GM23248 (cell line): ENCODE measurements around the gene KRT13. TPM values are rescaled to one million over a fixed set of nuclear protein-coding genes. Genes with fewer than 3 reads are reported as not detected.

Experiments used
- DNase-seq: peaks from one replicate; pipeline ENCODE4 v3.0.0-alpha.2; 2015
- H2AFZ ChIP-seq: fragments of 200-600 bp; sonication (generic); 2 replicates; pipeline ENCODE4 v1.6.1; 2016; ENCODE audit warnings: antibody characterized with exemption
- H3F3A ChIP-seq: fragments of 200-600 bp; sonication (generic); 2 replicates; pipeline ENCODE4 v1.6.1; 2016; ENCODE audit warnings: mild to moderate bottlenecking, antibody characterized with exemption, mixed run types; ENCODE audit not compliant: insufficient read depth
- H3K27ac ChIP-seq: fragments of 200-600 bp; sonication (generic); 2 replicates; pipeline ENCODE4 v1.5.1; 2016; ENCODE audit warnings: mild to moderate bottlenecking
- H3K27me3 ChIP-seq: fragments of 200-600 bp; sonication (generic); replicated peaks from 2 replicates; pipeline ENCODE4 v1.6.1; 2016; ENCODE audit warnings: mild to moderate bottlenecking; ENCODE audit not compliant: insufficient read depth
- H3K36me3 ChIP-seq: fragments of 200-600 bp; sonication (generic); 2 replicates; pipeline ENCODE4 v1.6.1; 2016; ENCODE audit warnings: low read depth, mild to moderate bottlenecking
- H3K4me1 ChIP-seq: fragments of 200-600 bp; sonication (generic); 2 replicates; pipeline ENCODE4 v1.6.1; 2016; ENCODE audit warnings: mild to moderate bottlenecking; ENCODE audit not compliant: insufficient read depth
- H3K4me2 ChIP-seq: fragments of 200-600 bp; sonication (generic); one replicate; pipeline ENCODE4 v1.6.1; 2016; ENCODE audit warnings: mild to moderate bottlenecking; ENCODE audit not compliant: unreplicated experiment
- H3K4me3 ChIP-seq: fragments of 200-600 bp; sonication (generic); 2 replicates; pipeline ENCODE4 v1.5.1; 2016; ENCODE audit warnings: mild to moderate bottlenecking
- H3K79me2 ChIP-seq: fragments of 200-600 bp; sonication (generic); 2 replicates; pipeline ENCODE4 v1.6.1; 2016; ENCODE audit warnings: mild to moderate bottlenecking; ENCODE audit not compliant: insufficient read depth
- H3K9ac ChIP-seq: fragments of 200-600 bp; sonication (generic); 2 replicates; pipeline ENCODE4 v1.6.1; 2016; ENCODE audit warnings: mild to moderate bottlenecking
- H3K9me2 ChIP-seq: fragments of 200-600 bp; sonication (generic); 2 replicates; pipeline ENCODE4 v1.6.1; 2016; ENCODE audit warnings: mixed run types, mild to moderate bottlenecking, moderate library complexity; ENCODE audit not compliant: insufficient read depth
- H3K9me3 ChIP-seq: fragments of 200-600 bp; sonication (generic); one replicate; pipeline ENCODE4 v1.6.1; 2017; ENCODE audit warnings: low read depth
- H4K20me1 ChIP-seq: fragments of 200-600 bp; sonication (generic); 2 replicates; pipeline ENCODE4 v1.6.0; 2016; ENCODE audit not compliant: insufficient read depth
- EZH2 ChIP-seq: fragments of 200-600 bp; sonication (generic); IDR thresholded peaks from 2 replicates; pipeline ENCODE4 v1.6.1; 2018; ENCODE audit warnings: antibody characterized with exemption, mild to moderate bottlenecking; ENCODE audit not compliant: insufficient read depth, poor library complexity, severe bottlenecking
- EZH2phosphoT487 ChIP-seq: fragments of 200-600 bp; sonication (generic); IDR thresholded peaks from 2 replicates; pipeline ENCODE4 v1.6.1; 2018; ENCODE audit warnings: antibody characterized with exemption, moderate library complexity, mild to moderate bottlenecking, low read depth; ENCODE audit not compliant: insufficient read depth
- WGBS, 2 experiments: methylation state at CpG; one replicate each; pipeline ENCODE4 v1.1.6; 2015 to 2017; ENCODE audit warnings: low lambda C conversion rate in 2 of 2, low coverage in 1 of 2; ENCODE audit errors: missing lambda C conversion rate in 2 of 2; 5-methylcytosine and 5-hydroxymethylcytosine counted together
- in situ Hi-C: fragments of 300-500 bp; cut with MboI; formaldehyde crosslinking; loops from 2 replicates; pipeline ENCODE4 v1.15.0; 2020
- polyA plus RNA-seq: library from polyadenylated mRNA; unstranded; fragments of >200 nt; fragmentation: Nextera tagmentation; extraction: Ambion mirVana; gene quantifications from 2 replicates; pipeline ENCODE4 v1.2.1, GENCODE V29; 2016
- total RNA-seq: library from RNA; depleted of rRNA; stranded (reverse); fragments of >200 nt; shearing (Covaris generic); gene quantifications from 2 replicates; pipeline ENCODE4 v1.2.3, GENCODE V29; 2014

The KRT13 gene
- total and polyA plus RNA-seq, 2 experiments from 2014 or later: not detected

DNA sequence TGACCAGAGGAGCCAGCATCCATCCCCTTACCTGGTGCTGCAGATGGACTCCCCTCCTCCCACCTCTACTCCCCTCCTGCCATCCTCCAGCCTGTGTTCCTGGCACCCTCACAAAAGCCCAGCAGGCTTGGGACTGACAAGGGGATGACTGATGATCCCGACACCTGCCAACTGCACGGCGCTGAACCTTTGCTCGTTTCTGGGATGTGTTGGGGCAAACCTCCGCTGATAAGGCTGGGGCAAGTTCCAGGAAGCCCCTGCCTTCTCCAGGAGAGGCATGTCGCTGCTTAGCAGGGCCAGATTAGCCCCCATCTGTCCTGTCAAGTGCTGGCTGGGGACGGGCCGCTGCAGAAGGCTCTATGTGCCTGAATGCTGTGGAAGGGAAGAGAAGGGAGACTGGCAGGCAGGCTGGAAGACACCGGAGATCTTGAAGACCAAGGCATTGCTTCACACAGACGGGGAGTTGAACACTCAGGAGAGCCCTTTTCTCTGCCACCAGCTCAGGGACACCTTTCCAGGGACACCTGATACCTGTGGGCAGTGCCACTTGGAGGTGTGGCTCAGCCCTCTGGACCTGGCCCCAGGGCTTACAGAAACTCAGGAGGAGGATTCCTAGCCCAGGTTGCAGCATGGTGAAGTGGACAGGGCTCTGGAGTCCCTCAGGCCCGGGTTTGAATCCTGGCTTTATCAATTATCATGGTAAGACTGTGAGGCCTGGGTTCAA, 14.3 kb upstream of the KRT13 start:
- H3K9me3 ChIP-seq: no peaks in the 10 kb centered on the region
- no peaks in the 10 kb centered on the region for H3K79me2 ChIP-seq
- no peak for DNase-seq
- in situ Hi-C loops: no loop called here
- no peaks in the 10 kb centered on the region for H3K9me2 ChIP-seq
- TF ChIP-seq EZH2phosphoT487 (no peak), EZH2 (no peak)
- no peak overlapping the region for H3K9ac ChIP-seq
- no peaks in the 10 kb centered on the region for H3K27me3 ChIP-seq
- H3K4me3 ChIP-seq: no peak overlapping the region
- no peak overlapping the region for H3K27ac ChIP-seq
- 0 out of 2 replicates have a peak, but pooled peaks cover 6% of the 10 kb centered on the region for H3F3A ChIP-seq
- no peaks in the 10 kb centered on the region for H4K20me1 ChIP-seq
- no peaks in the 10 kb centered on the region for H3K36me3 ChIP-seq
- WGBS, 2 experiments: 56 to 67% methylated on average over 10 to 11 of the region's 11 CpGs
- peaks cover 17% of the 10 kb centered on the region for H3K4me1 ChIP-seq
- no peak overlapping the region for H3K4me2 ChIP-seq
- H2AFZ ChIP-seq: no peak overlapping the region

GRCh38 chr17:41518789-41519449, 13.5 kb upstream of the KRT13 start, which contains the start of gene KRT15:
TSS of gene KRT15 (minus strand) at chr17:41518890. CDS start at chr17:41518827, 63 bp downstream.
- in situ Hi-C loops: no loop called here
- H3F3A ChIP-seq: 0 out of 2 replicates have a peak, but pooled peaks cover 6% of the 10 kb centered on the region
- no peak for TF ChIP-seq EZH2phosphoT487
- H3K4me1 ChIP-seq: peaks cover 17% of the 10 kb centered on the region
- H3K27me3 ChIP-seq: no peaks in the 10 kb centered on the region
- no peaks in the 10 kb centered on the region for H3K36me3 ChIP-seq
- H4K20me1 ChIP-seq: no peaks in the 10 kb centered on the region
- DNase-seq: peak; percentile 34
- no peaks in the 10 kb centered on the region for H3K9me2 ChIP-seq
- no peak within 1 kb of the TSS for H3K27ac ChIP-seq
- no peaks in the 10 kb centered on the region for H3K79me2 ChIP-seq
- H3K9ac ChIP-seq: no peak within 1 kb of the TSS
- no peaks in the 10 kb centered on the region for H3K9me3 ChIP-seq
- H3K4me2 ChIP-seq: no peak within 1 kb of the TSS
- WGBS, 2 experiments: 75 to 76% methylated on average over 7 to 8 of the region's 8 CpGs
- H2AFZ ChIP-seq: no peak within 1 kb of the TSS
- no peak within 1 kb of the TSS for H3K4me3 ChIP-seq

DNA sequence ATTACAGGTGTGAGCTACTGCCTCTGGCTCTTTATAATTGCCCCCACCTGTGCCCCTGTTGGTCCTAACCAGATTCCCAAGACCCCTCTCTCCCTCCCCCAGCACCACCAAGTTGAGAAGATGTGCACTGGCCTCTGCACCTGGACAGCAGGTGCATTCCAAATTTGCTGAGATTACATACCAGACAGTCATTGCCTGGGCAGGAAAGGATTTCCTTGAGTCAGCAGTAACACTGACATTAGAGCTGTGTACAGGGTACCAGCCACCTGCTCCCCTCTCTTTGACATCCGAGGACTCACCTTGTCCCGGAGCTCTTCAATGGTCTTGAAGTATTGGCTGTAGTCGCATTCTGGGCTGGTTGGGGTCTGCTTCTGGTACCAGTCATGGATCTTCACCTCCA, 12.6 kb upstream of the KRT13 start:
- Histone ChIP-seq H3K4me3 (no peak overlapping the region), H3K9me2 (no peaks in the 10 kb centered on the region), H3F3A (0 out of 2 replicates have a peak, but pooled peaks cover 3% of the 10 kb centered on the region), H4K20me1 (no peaks in the 10 kb centered on the region), H3K4me1 (peaks cover 17% of the 10 kb centered on the region), H3K36me3 (no peaks in the 10 kb centered on the region), H3K4me2 (no peak overlapping the region), H3K79me2 (no peaks in the 10 kb centered on the region), H3K9me3 (no peaks in the 10 kb centered on the region), H3K27ac (no peak overlapping the region), H2AFZ (no peak overlapping the region), H3K27me3 (no peaks in the 10 kb centered on the region), H3K9ac (no peak overlapping the region)
- 97 to 98% methylated on average over 3 of the region's 3 CpGs for WGBS, 2 experiments
- in situ Hi-C loops: no loop called here
- DNase-seq: no peak
- TF ChIP-seq EZH2phosphoT487 (no peak), EZH2 (no peak)

GRCh38 chr17:41516830-41517283, 11.4 kb upstream of the KRT13 start:
- H4K20me1 ChIP-seq: no peaks in the 10 kb centered on the region
- no peak overlapping the region for H3K27ac ChIP-seq
- WGBS, 2 experiments: 90 to 91% methylated on average over 14 of the region's 14 CpGs
- in situ Hi-C loops: no loop called here
- no peak overlapping the region for H3K4me2 ChIP-seq
- H3K9me3 ChIP-seq: no peaks in the 10 kb centered on the region
- no peaks in the 10 kb centered on the region for H3K79me2 ChIP-seq
- peaks cover 9% of the 10 kb centered on the region for H3K4me1 ChIP-seq
- no peaks in the 10 kb centered on the region for H3K36me3 ChIP-seq
- no peak overlapping the region for H3K9ac ChIP-seq
- H3K9me2 ChIP-seq: no peaks in the 10 kb centered on the region
- H3K27me3 ChIP-seq: no peaks in the 10 kb centered on the region
- no peak for DNase-seq
- H3K4me3 ChIP-seq: no peak overlapping the region
- TF ChIP-seq EZH2phosphoT487 (no peak), EZH2 (no peak)
- no peaks in the 10 kb centered on the region for H3F3A ChIP-seq
- no peak overlapping the region for H2AFZ ChIP-seq
